ENCODE data around the gene LGALS9C.
"Not testable (repeated sequence)": the region's sequence is repeated elsewhere in the genome, so short reads cannot be mapped to it uniquely, and the experiment has no call there.

Gene LGALS9C

GRCh38 chr17:18528435-18528834 lies 51.8 kb downstream of the LGALS9C start:
- no CpG with 5 or more reads among the region's 6 CpGs for WGBS, 2 experiments
- H3K27ac ChIP-seq (ENCODE audit: insufficient read depth, low read depth, low read length, poor library complexity, severe bottlenecking); H3K27me3 ChIP-seq (ENCODE audit: control insufficient read depth, insufficient read depth, low read length, poor library complexity, severe bottlenecking); H3K4me1 ChIP-seq (ENCODE audit: control insufficient read depth, insufficient read depth, low read length); H3K4me3 ChIP-seq (ENCODE audit: insufficient read depth, low read depth, low read length); H3K9me3 ChIP-seq (ENCODE audit: control insufficient read depth, low read length); H3K36me3 ChIP-seq (ENCODE audit: control insufficient read depth, insufficient read depth, low read length): not testable (repeated sequence)

GRCh38 chr17:18528899-18529500 lies 52.4 kb downstream of the LGALS9C start:
- H3K4me3 ChIP-seq (ENCODE audit: insufficient read depth, low read depth, low read length); H3K4me1 ChIP-seq (ENCODE audit: control insufficient read depth, insufficient read depth, low read length); H3K36me3 ChIP-seq (ENCODE audit: control insufficient read depth, insufficient read depth, low read length); H3K9me3 ChIP-seq (ENCODE audit: control insufficient read depth, low read length); H3K27ac ChIP-seq (ENCODE audit: insufficient read depth, low read depth, low read length, poor library complexity, severe bottlenecking); H3K27me3 ChIP-seq (ENCODE audit: control insufficient read depth, insufficient read depth, low read length, poor library complexity, severe bottlenecking): not testable (repeated sequence)
- WGBS, 2 experiments = 83 to 97% methylated on average over 2 of the region's 4 CpGs

- H3K4me1 ChIP-seq (ENCODE audit: control insufficient read depth, insufficient read depth, low read length); H3K27ac ChIP-seq (ENCODE audit: insufficient read depth, low read depth, low read length, poor library complexity, severe bottlenecking); H3K9me3 ChIP-seq (ENCODE audit: control insufficient read depth, low read length); H3K27me3 ChIP-seq (ENCODE audit: control insufficient read depth, insufficient read depth, low read length, poor library complexity, severe bottlenecking); H3K36me3 ChIP-seq (ENCODE audit: control insufficient read depth, insufficient read depth, low read length); H3K4me3 ChIP-seq (ENCODE audit: insufficient read depth, low read depth, low read length): not testable (repeated sequence)
These were observed 53.8 kb downstream of the LGALS9C start for GRCh38 chr17:18530405-18530804.

- H3K27ac ChIP-seq (ENCODE audit: insufficient read depth, low read depth, low read length, poor library complexity, severe bottlenecking); H3K36me3 ChIP-seq (ENCODE audit: control insufficient read depth, insufficient read depth, low read length); H3K27me3 ChIP-seq (ENCODE audit: control insufficient read depth, insufficient read depth, low read length, poor library complexity, severe bottlenecking); H3K4me3 ChIP-seq (ENCODE audit: insufficient read depth, low read depth, low read length); H3K4me1 ChIP-seq (ENCODE audit: control insufficient read depth, insufficient read depth, low read length); H3K9me3 ChIP-seq (ENCODE audit: control insufficient read depth, low read length): not testable (repeated sequence)
- 77 to 100% methylated on average over 1 to 2 of the region's 5 CpGs for WGBS, 2 experiments
These were observed 65.6 kb downstream of the LGALS9C start for GRCh38 chr17:18542234-18542633.

- not testable (repeated sequence) for H3K9me3 ChIP-seq (ENCODE audit: control insufficient read depth, low read length); H3K27ac ChIP-seq (ENCODE audit: insufficient read depth, low read depth, low read length, poor library complexity, severe bottlenecking); H3K4me1 ChIP-seq (ENCODE audit: control insufficient read depth, insufficient read depth, low read length); H3K27me3 ChIP-seq (ENCODE audit: control insufficient read depth, insufficient read depth, low read length, poor library complexity, severe bottlenecking); H3K36me3 ChIP-seq (ENCODE audit: control insufficient read depth, insufficient read depth, low read length); H3K4me3 ChIP-seq (ENCODE audit: insufficient read depth, low read depth, low read length)
- WGBS, 2 experiments = 75 to 88% methylated on average over 1 to 2 of the region's 5 CpGs
These were observed 66.3 kb downstream of the LGALS9C start for GRCh38 chr17:18542907-18543306.
